PC-3 (cell line): ENCODE data around the gene METTL17. TPM values are rescaled to one million over a fixed set of nuclear protein-coding genes. Genes with fewer than 3 reads are reported as not detected.

Experiments used
- ATAC-seq: fragments of 200-7000 bp; cut with Tn5 transposase; 2 replicates; pipeline ENCODE4 v1.9.1; 2020; ENCODE audit warnings: mild to moderate bottlenecking, moderate library complexity
- BruUV-seq: library from RNA; stranded (reverse); fragments of 400-500 nt; replicated peaks from 2 replicates; lab custom pipeline; 2021; lab: Mats Ljungman, UMichigan
- CTCF ChIA-PET: fragments of 300-600 bp; sonication (Branson Sonifier 250); formaldehyde crosslinking; loops from one replicate; lab custom pipeline; 2022; ENCODE audit warnings: antibody characterized with exemption; lab: Charles Lee
- POLR2A ChIA-PET: fragments of 300-600 bp; sonication (Branson Sonifier 250); formaldehyde crosslinking; loops from one replicate; lab custom pipeline; 2022; ENCODE audit warnings: antibody characterized with exemption; ENCODE audit not compliant: unreplicated experiment; lab: Charles Lee
- DNase-seq: peaks from one replicate; pipeline ENCODE4 v3.0.0-alpha.2; 2015
- H2AFZ ChIP-seq: fragments of 300-600 bp; sonication (generic); 2 replicates; pipeline ENCODE4 v1.6.0; 2016; ENCODE audit warnings: antibody characterized with exemption, low read length
- H3F3A ChIP-seq: fragments of 300-600 bp; sonication (generic); one replicate; pipeline ENCODE4 v1.6.0; 2017; ENCODE audit warnings: antibody characterized with exemption, low read length, control low read depth, mild to moderate bottlenecking; ENCODE audit not compliant: unreplicated experiment
- H3K27ac ChIP-seq: fragments of 300-600 bp; sonication (generic); 2 replicates; pipeline ENCODE4 v1.5.1; 2016; ENCODE audit warnings: mild to moderate bottlenecking, low read length
- H3K27me3 ChIP-seq: fragments of 300-600 bp; sonication (generic); 2 replicates; pipeline ENCODE4 v1.6.1; 2016; ENCODE audit warnings: low read length, mixed read lengths
- H3K36me3 ChIP-seq: fragments of 300-600 bp; sonication (generic); 2 replicates; pipeline ENCODE4 v1.6.1; 2016; ENCODE audit warnings: low read depth, mixed run types, low read length, mixed read lengths
- H3K4me1 ChIP-seq: fragments of 300-600 bp; sonication (generic); 2 replicates; pipeline ENCODE4 v1.5.1; 2016; ENCODE audit warnings: low read length; ENCODE audit not compliant: insufficient read depth
- H3K4me2 ChIP-seq: fragments of 300-600 bp; sonication (generic); 2 replicates; pipeline ENCODE4 v1.6.0; 2016; ENCODE audit warnings: low read length
- H3K4me3 ChIP-seq: fragments of 300-600 bp; sonication (generic); 2 replicates; pipeline ENCODE4 v1.5.1; 2016; ENCODE audit warnings: mild to moderate bottlenecking, low read length, mixed read lengths
- H3K79me2 ChIP-seq: fragments of 300-600 bp; sonication (generic); 2 replicates; pipeline ENCODE4 v1.6.1; 2017; ENCODE audit warnings: low read length, mixed read lengths
- H3K9ac ChIP-seq: fragments of 300-600 bp; sonication (generic); 2 replicates; pipeline ENCODE4 v1.6.0; 2016; ENCODE audit warnings: mild to moderate bottlenecking, low read length
- H3K9me2 ChIP-seq: fragments of 300-600 bp; sonication (generic); replicated peaks from 2 replicates; pipeline ENCODE4 v1.6.1; 2016; ENCODE audit warnings: mixed run types, low read length, mixed read lengths
- H3K9me3 ChIP-seq: fragments of 300-600 bp; sonication (generic); 2 replicates; pipeline ENCODE4 v1.6.1; 2016; ENCODE audit warnings: low read length, mixed read lengths
- H4K20me1 ChIP-seq: fragments of 300-600 bp; sonication (generic); 2 replicates; pipeline ENCODE4 v1.6.1; 2016; ENCODE audit warnings: low read length, mixed read lengths
- EZH2 ChIP-seq: fragments of 300-600 bp; sonication (generic); IDR thresholded peaks from one replicate; pipeline ENCODE4 v1.6.1; 2017; ENCODE audit warnings: antibody characterized with exemption, mild to moderate bottlenecking, low read length; ENCODE audit not compliant: unreplicated experiment
- EZH2phosphoT487 ChIP-seq: fragments of 300-600 bp; sonication (generic); IDR thresholded peaks from 2 replicates; pipeline ENCODE4 v1.6.1; 2018; ENCODE audit warnings: mild to moderate bottlenecking, antibody characterized with exemption, low read length, borderline replicate concordance
- intact Hi-C: fragments of 100-400 bp; cut with micrococcal nuclease; formaldehyde crosslinking; loops from 2 replicates; pipeline ENCODE4 v1.9.0; 2023
- total RNA-seq: library from RNA; depleted of rRNA; stranded (reverse); fragments of >200 nt; gene quantifications from 2 replicates; pipeline ENCODE4 v1.2.3, GENCODE V29; 2014
- TF ChIP-seq, protein P1 (sequence below): fragments of 300-600 bp; sonication (generic); conservative IDR thresholded peaks from 2 replicates; pipeline ENCODE4 v1.5.1; 2017; ENCODE audit warnings: antibody characterized with exemption, low read depth, mild to moderate bottlenecking, low read length

METTL17 gene
- total RNA-seq, 1 experiment from 2014 or later, result 99.0 TPM

DNA sequence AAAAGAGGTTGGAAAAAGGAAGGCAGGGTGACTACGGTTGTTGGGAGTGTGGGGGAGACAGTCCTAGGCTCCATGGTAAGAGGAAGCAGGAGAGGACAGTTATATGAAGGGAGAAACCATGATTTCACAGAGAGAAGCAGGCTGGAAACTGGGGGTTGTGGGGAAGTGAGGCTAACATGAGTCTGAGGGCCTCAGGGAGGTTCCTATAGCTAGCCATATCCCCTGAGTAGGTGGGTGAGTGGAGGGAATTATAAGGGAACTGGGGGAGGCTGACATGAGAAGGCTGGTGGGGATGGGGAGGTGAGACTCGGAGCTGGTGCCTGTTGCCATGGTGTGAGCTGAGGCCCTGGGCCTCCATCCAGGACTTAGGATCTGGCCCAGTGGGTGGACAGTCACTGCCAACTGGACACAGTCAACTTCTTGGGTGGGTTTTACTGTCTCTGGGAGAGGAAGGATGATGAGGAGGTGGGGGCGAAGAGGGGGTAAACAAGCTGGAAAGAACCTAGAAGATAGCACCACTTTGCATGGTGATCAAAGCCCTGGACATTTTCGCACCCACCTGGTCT is 43.4 kb downstream of the METTL17 start:
- Histone ChIP-seq H3K9me2 (no peaks in the 10 kb centered on the region), H4K20me1 (no peaks in the 10 kb centered on the region), H3F3A (no peaks in the 10 kb centered on the region), H3K36me3 (no peaks in the 10 kb centered on the region), H2AFZ (no peak overlapping the region), H3K9ac (no peak overlapping the region), H3K9me3 (no peaks in the 10 kb centered on the region), H3K27me3 (peaks cover 93% of the 10 kb centered on the region), H3K4me1 (no peaks in the 10 kb centered on the region), H3K27ac (no peak overlapping the region), H3K4me3 (no peak overlapping the region), H3K4me2 (no peak overlapping the region), H3K79me2 (no peaks in the 10 kb centered on the region)
- BruUV-seq, result no TSS peak
- POLR2A ChIA-PET, result no interaction called here
- DNase-seq, result no peak
- intact Hi-C loops, result no loop called here
- TF ChIP-seq, protein P1, sequence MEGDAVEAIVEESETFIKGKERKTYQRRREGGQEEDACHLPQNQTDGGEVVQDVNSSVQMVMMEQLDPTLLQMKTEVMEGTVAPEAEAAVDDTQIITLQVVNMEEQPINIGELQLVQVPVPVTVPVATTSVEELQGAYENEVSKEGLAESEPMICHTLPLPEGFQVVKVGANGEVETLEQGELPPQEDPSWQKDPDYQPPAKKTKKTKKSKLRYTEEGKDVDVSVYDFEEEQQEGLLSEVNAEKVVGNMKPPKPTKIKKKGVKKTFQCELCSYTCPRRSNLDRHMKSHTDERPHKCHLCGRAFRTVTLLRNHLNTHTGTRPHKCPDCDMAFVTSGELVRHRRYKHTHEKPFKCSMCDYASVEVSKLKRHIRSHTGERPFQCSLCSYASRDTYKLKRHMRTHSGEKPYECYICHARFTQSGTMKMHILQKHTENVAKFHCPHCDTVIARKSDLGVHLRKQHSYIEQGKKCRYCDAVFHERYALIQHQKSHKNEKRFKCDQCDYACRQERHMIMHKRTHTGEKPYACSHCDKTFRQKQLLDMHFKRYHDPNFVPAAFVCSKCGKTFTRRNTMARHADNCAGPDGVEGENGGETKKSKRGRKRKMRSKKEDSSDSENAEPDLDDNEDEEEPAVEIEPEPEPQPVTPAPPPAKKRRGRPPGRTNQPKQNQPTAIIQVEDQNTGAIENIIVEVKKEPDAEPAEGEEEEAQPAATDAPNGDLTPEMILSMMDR, result no peak
- TF ChIP-seq EZH2 (no peak), EZH2phosphoT487 (no peak)
- CTCF ChIA-PET, result no interaction called here
- ATAC-seq, result no peak

DNA sequence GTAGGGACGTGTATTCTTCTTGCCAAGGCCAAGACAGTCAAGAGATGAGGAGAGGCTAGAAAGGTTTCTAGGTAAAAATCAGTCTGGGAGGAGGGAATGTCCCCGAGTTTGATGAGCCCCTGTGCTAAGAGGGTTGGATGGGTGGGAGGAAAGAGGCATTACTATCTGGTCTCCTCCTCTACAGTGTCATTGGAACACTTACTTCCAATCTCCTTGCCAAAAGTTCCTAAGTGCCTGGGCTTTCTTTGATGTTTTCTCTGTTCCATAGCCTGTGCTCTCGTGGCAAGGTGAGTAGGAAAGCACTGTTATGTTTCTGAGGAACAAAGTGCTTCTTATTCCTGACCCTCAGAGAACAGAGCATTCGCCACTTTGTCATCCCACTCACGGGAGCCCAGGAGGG is 44.9 kb downstream of the METTL17 start, which contains the start of gene RNASE13:
Gene RNASE13 (minus strand): TSS at position 101 of the 400 bp plus-strand sequence. CDS start 519 bp downstream, outside the sequence.
- no peaks in the 10 kb centered on the region for H3K9me3 ChIP-seq
- no peaks in the 10 kb centered on the region for H3F3A ChIP-seq
- no peak within 1 kb of the TSS for H2AFZ ChIP-seq
- no peaks in the 10 kb centered on the region for H3K4me1 ChIP-seq
- ChIA-PET CTCF (no interaction called here), POLR2A (no interaction called here)
- intact Hi-C loops, result no loop called here
- no peaks in the 10 kb centered on the region for H3K9me2 ChIP-seq
- H3K27ac ChIP-seq, result no peak within 1 kb of the TSS
- no peak within 1 kb of the TSS for H3K4me2 ChIP-seq
- no peak within 1 kb of the TSS for H3K9ac ChIP-seq
- no TSS peak for BruUV-seq
- DNase-seq (no peak), ATAC-seq (no peak)
- H3K79me2 ChIP-seq, result no peaks in the 10 kb centered on the region
- no peaks in the 10 kb centered on the region for H3K36me3 ChIP-seq
- no peaks in the 10 kb centered on the region for H4K20me1 ChIP-seq
- H3K4me3 ChIP-seq, result no peak within 1 kb of the TSS
- H3K27me3 ChIP-seq, result peaks cover 85% of the 10 kb centered on the region
- TF ChIP-seq, protein P1, result no peak
- TF ChIP-seq EZH2phosphoT487, result no peak
- TF ChIP-seq EZH2, result no peak

DNA sequence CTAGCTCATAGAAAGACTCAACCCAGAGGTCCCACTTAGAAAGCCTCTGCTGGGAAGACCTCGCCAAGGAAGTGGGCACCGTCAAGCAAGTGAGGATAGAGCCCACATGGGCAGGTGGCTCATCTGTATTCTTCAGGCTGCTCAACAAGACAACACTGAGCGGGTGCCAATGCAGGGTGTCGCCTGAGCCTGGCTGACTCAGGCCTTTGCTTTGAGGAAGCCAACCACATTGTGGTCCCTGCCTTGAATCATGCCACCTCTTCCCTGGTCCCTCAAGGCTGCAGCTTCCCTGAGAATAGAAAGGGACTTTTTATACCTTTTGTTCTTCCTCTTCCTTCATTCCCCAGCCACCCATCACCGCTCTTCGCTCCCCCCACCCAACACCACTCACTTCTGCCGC is 47.0 kb downstream of the METTL17 start:
- ATAC-seq, result no peak
- POLR2A ChIA-PET, result interaction anchor here (0.6 kb wide), 1 partner anchor 1218 kb away, joined by 4 read pairs; no protein-coding TSS in a partner anchor
- H3K27me3 ChIP-seq, result peaks cover 65% of the 10 kb centered on the region
- no peak overlapping the region for H3K4me3 ChIP-seq
- H3K27ac ChIP-seq, result no peak overlapping the region
- H3K9me3 ChIP-seq, result no peaks in the 10 kb centered on the region
- CTCF ChIA-PET, result no interaction called here
- no peaks in the 10 kb centered on the region for H3K79me2 ChIP-seq
- H3F3A ChIP-seq, result no peaks in the 10 kb centered on the region
- H3K4me1 ChIP-seq, result no peaks in the 10 kb centered on the region
- intact Hi-C loops, result no loop called here
- no peaks in the 10 kb centered on the region for H4K20me1 ChIP-seq
- no peaks in the 10 kb centered on the region for H3K36me3 ChIP-seq
- no peak overlapping the region for H3K4me2 ChIP-seq
- DNase-seq, result peak; percentile 32
- TF ChIP-seq EZH2phosphoT487 (no peak), EZH2 (no peak)
- TF ChIP-seq, protein P1, result no peak
- BruUV-seq, result no TSS peak
- no peak overlapping the region for H2AFZ ChIP-seq
- H3K9me2 ChIP-seq, result no peaks in the 10 kb centered on the region
- no peak overlapping the region for H3K9ac ChIP-seq
